ENCODE results near the gene TIAM1.

- TF ChIP-seq POLR2A (IDR thresholded peaks at IDR 0.05), result no peak
- TF ChIP-seq, protein P1, sequence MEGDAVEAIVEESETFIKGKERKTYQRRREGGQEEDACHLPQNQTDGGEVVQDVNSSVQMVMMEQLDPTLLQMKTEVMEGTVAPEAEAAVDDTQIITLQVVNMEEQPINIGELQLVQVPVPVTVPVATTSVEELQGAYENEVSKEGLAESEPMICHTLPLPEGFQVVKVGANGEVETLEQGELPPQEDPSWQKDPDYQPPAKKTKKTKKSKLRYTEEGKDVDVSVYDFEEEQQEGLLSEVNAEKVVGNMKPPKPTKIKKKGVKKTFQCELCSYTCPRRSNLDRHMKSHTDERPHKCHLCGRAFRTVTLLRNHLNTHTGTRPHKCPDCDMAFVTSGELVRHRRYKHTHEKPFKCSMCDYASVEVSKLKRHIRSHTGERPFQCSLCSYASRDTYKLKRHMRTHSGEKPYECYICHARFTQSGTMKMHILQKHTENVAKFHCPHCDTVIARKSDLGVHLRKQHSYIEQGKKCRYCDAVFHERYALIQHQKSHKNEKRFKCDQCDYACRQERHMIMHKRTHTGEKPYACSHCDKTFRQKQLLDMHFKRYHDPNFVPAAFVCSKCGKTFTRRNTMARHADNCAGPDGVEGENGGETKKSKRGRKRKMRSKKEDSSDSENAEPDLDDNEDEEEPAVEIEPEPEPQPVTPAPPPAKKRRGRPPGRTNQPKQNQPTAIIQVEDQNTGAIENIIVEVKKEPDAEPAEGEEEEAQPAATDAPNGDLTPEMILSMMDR (IDR thresholded peaks at IDR 0.05), result no peak
Observed at GRCh38 chr21:31151156-31152045, 192.7 kb downstream of the TIAM1 start.

All from gastroesophageal sphincter (tissue), 3 donors.